DOHH2 (cell line): ENCODE measurements around the gene ARHGAP44.

Source experiments
- H3F3A ChIP-seq: fragments of 200-600 bp; sonication (generic), shearing (Covaris generic); 2 replicates; pipeline ENCODE4 v1.6.0; 2016; ENCODE audit warnings: antibody characterized with exemption, mild to moderate bottlenecking; ENCODE audit not compliant: control insufficient read depth, insufficient read depth
- H3K27ac ChIP-seq: fragments of 200-600 bp; sonication (generic); 2 replicates; pipeline ENCODE4 v1.5.1; 2014; ENCODE audit warnings: low read depth, mild to moderate bottlenecking, low read length, moderate library complexity
- H3K27me3 ChIP-seq: fragments of 200-600 bp; sonication (generic); 2 replicates; pipeline ENCODE4 v1.6.1; 2014; ENCODE audit warnings: mild to moderate bottlenecking, low read length, mixed read lengths; ENCODE audit not compliant: control insufficient read depth
- H3K36me3 ChIP-seq: fragments of 200-600 bp; sonication (generic); 2 replicates; pipeline ENCODE4 v1.6.1; 2014; ENCODE audit warnings: mild to moderate bottlenecking, low read length, moderate library complexity, mixed read lengths; ENCODE audit not compliant: control insufficient read depth
- H3K4me1 ChIP-seq: fragments of 200-600 bp; sonication (generic); 2 replicates; pipeline ENCODE4 v1.6.1; 2014; ENCODE audit warnings: mild to moderate bottlenecking, low read length, mixed read lengths; ENCODE audit not compliant: control insufficient read depth
- H3K4me2 ChIP-seq: fragments of 200-600 bp; sonication (generic); 2 replicates; pipeline ENCODE4 v1.6.0; 2014; ENCODE audit warnings: mild to moderate bottlenecking, low read length, moderate library complexity
- H3K4me3 ChIP-seq: fragments of 200-600 bp; sonication (generic); 2 replicates; pipeline ENCODE4 v1.5.1; 2014; ENCODE audit warnings: mild to moderate bottlenecking, low read length, mixed read lengths
- H3K79me2 ChIP-seq: fragments of 200-600 bp; sonication (generic); 2 replicates; pipeline ENCODE4 v1.6.1; 2014; ENCODE audit warnings: mild to moderate bottlenecking, low read length, mixed read lengths; ENCODE audit not compliant: control insufficient read depth
- H3K9me2 ChIP-seq: fragments of 200-600 bp; sonication (generic); replicated peaks from 2 replicates; pipeline ENCODE4 v1.6.1; 2014; ENCODE audit warnings: mild to moderate bottlenecking, low read length, mixed read lengths; ENCODE audit not compliant: control insufficient read depth
- H3K9me3 ChIP-seq: fragments of 200-600 bp; sonication (generic); 2 replicates; pipeline ENCODE4 v1.6.1; 2014; ENCODE audit warnings: antibody characterized with exemption, low read length, mixed read lengths; ENCODE audit not compliant: control insufficient read depth, insufficient read depth
- H4K20me1 ChIP-seq: fragments of 200-600 bp; sonication (generic); 2 replicates; pipeline ENCODE4 v1.6.0; 2014; ENCODE audit warnings: low read depth, mild to moderate bottlenecking, antibody characterized with exemption, low read length, moderate library complexity; ENCODE audit not compliant: control insufficient read depth, insufficient read depth
- EZH2phosphoT487 ChIP-seq: fragments of 200-600 bp; sonication (generic); IDR thresholded peaks from 2 replicates; pipeline ENCODE4 v1.6.1; 2017; ENCODE audit warnings: borderline replicate concordance, mild to moderate bottlenecking, antibody characterized with exemption, low read length, moderate library complexity, mixed read lengths
- TF ChIP-seq, protein P1 (sequence below): fragments of 200-600 bp; sonication (generic); IDR thresholded peaks from one replicate; pipeline ENCODE4 v1.5.1; 2014; ENCODE audit warnings: antibody characterized with exemption, mild to moderate bottlenecking, low read depth, low read length; ENCODE audit not compliant: poor library complexity, severe bottlenecking

ARHGAP44 gene

DNA sequence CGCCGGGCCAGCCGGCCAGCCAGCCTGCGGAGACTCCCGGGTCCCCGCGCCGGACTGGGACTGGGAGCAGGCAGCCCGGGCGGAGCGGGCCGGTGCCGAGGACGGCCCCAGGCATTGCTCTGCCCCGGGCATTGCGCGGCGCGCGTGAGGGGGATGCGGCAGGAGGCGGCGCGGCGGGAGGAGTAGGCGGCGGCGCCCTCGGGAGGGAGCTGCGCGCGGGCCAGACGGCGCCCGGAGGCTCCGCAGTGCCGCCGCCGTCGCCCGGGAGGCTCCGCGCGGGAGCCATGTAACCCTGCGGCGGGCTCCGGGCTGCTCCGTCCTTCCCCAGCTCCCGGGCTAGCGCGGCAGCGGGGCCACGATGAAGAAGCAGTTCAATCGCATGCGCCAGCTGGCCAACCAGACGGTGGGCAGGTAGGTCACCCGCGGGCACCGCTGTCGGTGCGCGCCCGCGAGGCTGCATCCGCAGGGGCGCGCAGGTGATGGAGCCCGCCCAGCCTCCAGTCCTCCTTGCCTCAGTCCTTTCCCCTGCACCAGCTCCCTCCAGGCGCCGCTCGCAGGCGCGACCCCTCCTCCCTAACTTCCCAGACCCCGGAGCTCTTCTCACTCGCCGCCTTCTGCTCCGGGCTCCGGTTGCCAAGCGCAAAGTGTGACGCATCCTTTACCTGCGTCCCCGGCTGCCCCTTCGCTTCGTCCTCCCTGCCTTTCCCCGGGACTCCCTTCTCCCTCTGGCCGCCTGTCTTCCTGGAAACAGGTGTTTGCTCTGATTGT lies at the start of gene ARHGAP44:
TSS of gene ARHGAP44 (plus strand) at position 18 of the 768 bp plus-strand sequence. CDS start at position 359, 341 bp downstream.
- H3K27me3 ChIP-seq: peaks cover 23% of the 10 kb centered on the region
- no peaks in the 10 kb centered on the region for H3K79me2 ChIP-seq
- no peaks in the 10 kb centered on the region for H3K9me2 ChIP-seq
- H3K4me3 ChIP-seq: peak within 1 kb of the TSS; percentile 74
- no peaks in the 10 kb centered on the region for H4K20me1 ChIP-seq
- no peaks in the 10 kb centered on the region for H3F3A ChIP-seq
- TF ChIP-seq, protein P1, sequence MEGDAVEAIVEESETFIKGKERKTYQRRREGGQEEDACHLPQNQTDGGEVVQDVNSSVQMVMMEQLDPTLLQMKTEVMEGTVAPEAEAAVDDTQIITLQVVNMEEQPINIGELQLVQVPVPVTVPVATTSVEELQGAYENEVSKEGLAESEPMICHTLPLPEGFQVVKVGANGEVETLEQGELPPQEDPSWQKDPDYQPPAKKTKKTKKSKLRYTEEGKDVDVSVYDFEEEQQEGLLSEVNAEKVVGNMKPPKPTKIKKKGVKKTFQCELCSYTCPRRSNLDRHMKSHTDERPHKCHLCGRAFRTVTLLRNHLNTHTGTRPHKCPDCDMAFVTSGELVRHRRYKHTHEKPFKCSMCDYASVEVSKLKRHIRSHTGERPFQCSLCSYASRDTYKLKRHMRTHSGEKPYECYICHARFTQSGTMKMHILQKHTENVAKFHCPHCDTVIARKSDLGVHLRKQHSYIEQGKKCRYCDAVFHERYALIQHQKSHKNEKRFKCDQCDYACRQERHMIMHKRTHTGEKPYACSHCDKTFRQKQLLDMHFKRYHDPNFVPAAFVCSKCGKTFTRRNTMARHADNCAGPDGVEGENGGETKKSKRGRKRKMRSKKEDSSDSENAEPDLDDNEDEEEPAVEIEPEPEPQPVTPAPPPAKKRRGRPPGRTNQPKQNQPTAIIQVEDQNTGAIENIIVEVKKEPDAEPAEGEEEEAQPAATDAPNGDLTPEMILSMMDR: no peak
- no peak for TF ChIP-seq EZH2phosphoT487
- peak within 1 kb of the TSS; percentile 67 for H3K4me2 ChIP-seq
- H3K4me1 ChIP-seq: peaks cover 20% of the 10 kb centered on the region
- no peak within 1 kb of the TSS for H3K27ac ChIP-seq
- no peaks in the 10 kb centered on the region for H3K9me3 ChIP-seq
- H3K36me3 ChIP-seq: no peaks in the 10 kb centered on the region

DNA sequence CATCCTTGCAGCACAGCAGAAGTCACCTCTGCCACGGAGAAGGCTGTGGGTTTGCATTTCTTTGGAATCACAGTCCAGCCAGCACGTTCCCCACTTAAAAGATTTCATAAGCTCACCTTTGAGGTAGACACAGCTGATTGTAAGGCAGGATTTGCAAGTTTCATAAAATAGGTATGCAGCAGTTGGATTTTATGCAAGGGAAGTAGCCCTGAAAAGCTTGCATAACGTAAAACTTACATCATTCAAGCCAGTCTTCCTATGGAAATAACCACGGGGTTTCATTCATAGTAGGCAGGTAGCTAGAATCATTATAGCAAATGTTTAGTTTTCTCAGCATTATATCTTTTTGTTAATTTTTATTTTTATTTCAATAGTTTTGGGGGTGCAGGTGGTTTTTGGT lies 49.8 kb upstream of the ARHGAP44 start:
- H3K27me3 ChIP-seq: no peaks in the 10 kb centered on the region
- no peaks in the 10 kb centered on the region for H4K20me1 ChIP-seq
- H3K79me2 ChIP-seq: no peaks in the 10 kb centered on the region
- H3K27ac ChIP-seq: no peak overlapping the region
- H3K9me2 ChIP-seq: no peaks in the 10 kb centered on the region
- TF ChIP-seq EZH2phosphoT487: no peak
- TF ChIP-seq, protein P1: no peak
- H3K4me3 ChIP-seq: no peak overlapping the region
- H3K4me2 ChIP-seq: no peak overlapping the region
- H3F3A ChIP-seq: no peaks in the 10 kb centered on the region
- H3K4me1 ChIP-seq: no peaks in the 10 kb centered on the region
- H3K36me3 ChIP-seq: no peaks in the 10 kb centered on the region
- H3K9me3 ChIP-seq: no peaks in the 10 kb centered on the region

GRCh38 chr17:12743046-12743445 lies 46.3 kb upstream of the ARHGAP44 start:
- Histone ChIP-seq H3K9me3 (no peaks in the 10 kb centered on the region), H4K20me1 (no peaks in the 10 kb centered on the region), H3K79me2 (no peaks in the 10 kb centered on the region), H3K9me2 (no peaks in the 10 kb centered on the region), H3K4me2 (no peak overlapping the region), H3K4me1 (no peaks in the 10 kb centered on the region), H3K36me3 (no peaks in the 10 kb centered on the region), H3K27me3 (no peaks in the 10 kb centered on the region), H3K27ac (no peak overlapping the region), H3F3A (no peaks in the 10 kb centered on the region), H3K4me3 (no peak overlapping the region)
- TF ChIP-seq, protein P1: no peak
- TF ChIP-seq EZH2phosphoT487: no peak
